A549 (cell line): Measurements from ENCODE around the gene NNAT.

Source experiments
- CEBPB ChIP-seq, 2 experiments: fragments of >200 bp in 1 of 2; sonication (Bioruptor Twin) in 1 of 2; formaldehyde crosslinking in 1 of 2; IDR thresholded peaks; 2 replicates each; pipeline ENCODE4 v1.6.1; 2012 to 2016
- ESRRA ChIP-seq: fragments of 150-350 bp; IDR thresholded peaks from 2 replicates; pipeline ENCODE4 v1.6.1; 2014; ENCODE audit warnings: mild to moderate bottlenecking, low read length, borderline replicate concordance
- JUN ChIP-seq, 2 experiments: fragments of >200 bp; sonication (Bioruptor Twin); formaldehyde crosslinking; IDR thresholded peaks; 2 replicates in 1 of 2; 3 replicates in 1 of 2; pipeline ENCODE4 v1.6.1; 2016 to 2017
- POLR2A ChIP-seq: IDR thresholded peaks from 2 replicates; pipeline ENCODE4 v1.6.1; 2012; ENCODE audit warnings: mild to moderate bottlenecking, low read length
- POLR2AphosphoS2 ChIP-seq: conservative IDR thresholded peaks from 2 replicates; pipeline ENCODE4 v1.6.1; 2012; ENCODE audit warnings: low read length, improper control_type of control experiment, inconsistent platforms
- RARB ChIP-seq: fragments of 250-450 bp; sonication (Bioruptor Pico); IDR thresholded peaks from 2 replicates; pipeline ENCODE4 v1.8.0; 2021; ENCODE audit warnings: mild to moderate bottlenecking, moderate library complexity
- TP53 ChIP-seq: fragments of 250-450 bp; sonication (Bioruptor Pico); IDR thresholded peaks from 2 replicates; pipeline ENCODE4 v1.5.0; 2021; ENCODE audit warnings: mild to moderate bottlenecking, moderate library complexity
- ZNF302 ChIP-seq: fragments of 250-450 bp; sonication (Bioruptor Pico); IDR thresholded peaks from 2 replicates; pipeline ENCODE4 v1.9.0; 2021; ENCODE audit warnings: inconsistent platforms, mild to moderate bottlenecking, moderate library complexity
- TF ChIP-seq, protein P1 (sequence below): fragments of >200 bp; sonication (Bioruptor Twin); formaldehyde crosslinking; IDR thresholded peaks from 3 replicates; pipeline ENCODE4 v1.5.1; 2016
- TF ChIP-seq, protein P2 (sequence below): fragments of 450-650 bp; IDR thresholded peaks from 2 replicates; pipeline ENCODE4 v1.6.1; 2014; ENCODE audit warnings: antibody characterized with exemption

GRCh38 chr20:37471741-37472235 lies 49.3 kb upstream of the NNAT start:
- no peak for TF ChIP-seq ESRRA
- TF ChIP-seq, protein P1, sequence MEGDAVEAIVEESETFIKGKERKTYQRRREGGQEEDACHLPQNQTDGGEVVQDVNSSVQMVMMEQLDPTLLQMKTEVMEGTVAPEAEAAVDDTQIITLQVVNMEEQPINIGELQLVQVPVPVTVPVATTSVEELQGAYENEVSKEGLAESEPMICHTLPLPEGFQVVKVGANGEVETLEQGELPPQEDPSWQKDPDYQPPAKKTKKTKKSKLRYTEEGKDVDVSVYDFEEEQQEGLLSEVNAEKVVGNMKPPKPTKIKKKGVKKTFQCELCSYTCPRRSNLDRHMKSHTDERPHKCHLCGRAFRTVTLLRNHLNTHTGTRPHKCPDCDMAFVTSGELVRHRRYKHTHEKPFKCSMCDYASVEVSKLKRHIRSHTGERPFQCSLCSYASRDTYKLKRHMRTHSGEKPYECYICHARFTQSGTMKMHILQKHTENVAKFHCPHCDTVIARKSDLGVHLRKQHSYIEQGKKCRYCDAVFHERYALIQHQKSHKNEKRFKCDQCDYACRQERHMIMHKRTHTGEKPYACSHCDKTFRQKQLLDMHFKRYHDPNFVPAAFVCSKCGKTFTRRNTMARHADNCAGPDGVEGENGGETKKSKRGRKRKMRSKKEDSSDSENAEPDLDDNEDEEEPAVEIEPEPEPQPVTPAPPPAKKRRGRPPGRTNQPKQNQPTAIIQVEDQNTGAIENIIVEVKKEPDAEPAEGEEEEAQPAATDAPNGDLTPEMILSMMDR = no peak
- no peak for TF ChIP-seq JUN (IDR thresholded peaks at IDR 0.05)
- no peak for TF ChIP-seq CEBPB (IDR thresholded peaks at IDR 0.05)
- TF ChIP-seq POLR2A = no peak
- no peak for TF ChIP-seq RARB (CRISPR knock-in tag)
- TF ChIP-seq TP53 = no peak
- TF ChIP-seq ZNF302 (CRISPR knock-in tag) = no peak
- TF ChIP-seq, protein P2, sequence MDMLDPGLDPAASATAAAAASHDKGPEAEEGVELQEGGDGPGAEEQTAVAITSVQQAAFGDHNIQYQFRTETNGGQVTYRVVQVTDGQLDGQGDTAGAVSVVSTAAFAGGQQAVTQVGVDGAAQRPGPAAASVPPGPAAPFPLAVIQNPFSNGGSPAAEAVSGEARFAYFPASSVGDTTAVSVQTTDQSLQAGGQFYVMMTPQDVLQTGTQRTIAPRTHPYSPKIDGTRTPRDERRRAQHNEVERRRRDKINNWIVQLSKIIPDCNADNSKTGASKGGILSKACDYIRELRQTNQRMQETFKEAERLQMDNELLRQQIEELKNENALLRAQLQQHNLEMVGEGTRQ = no peak
- TF ChIP-seq POLR2AphosphoS2 = no peak
